GM18519 (cell line): ENCODE measurements around the gene KHDC3L.
"Not testable (repeated sequence)": the region's sequence is repeated elsewhere in the genome, so short reads cannot be mapped to it uniquely, and the experiment has no call there.

Experiments used
- ATAC-seq: cut with Tn5 transposase; IDR thresholded peaks from one replicate; pipeline ENCODE4 v1.9.1; 2021; ENCODE audit warnings: mild to moderate bottlenecking, moderate library complexity; ENCODE audit not compliant: unreplicated experiment, low FRiP score

KHDC3L gene

GRCh38 chr6:73369157-73369556 is 6.7 kb downstream of the KHDC3L start:
- no peak for ATAC-seq

- no peak for ATAC-seq
Measured at GRCh38 chr6:73369563-73369962, 7.1 kb downstream of the KHDC3L start, which contains the start of gene OOEP. Gene OOEP, minus strand, starts transcription at chr6:73369897. Its CDS starts 105 bp downstream, at chr6:73369792.

- ATAC-seq: no peak
Measured at GRCh38 chr6:73371984-73372383, 9.5 kb downstream of the KHDC3L start.

GRCh38 chr6:73372516-73372915 is 10.1 kb downstream of the KHDC3L start:
- no peak for ATAC-seq

- ATAC-seq: no peak
Measured at GRCh38 chr6:73375216-73375615, 12.8 kb downstream of the KHDC3L start.

GRCh38 chr6:73377225-73377624 is 14.8 kb downstream of the KHDC3L start:
- ATAC-seq: no peak

GRCh38 chr6:73381531-73381930 is 19.1 kb downstream of the KHDC3L start:
- not testable (repeated sequence) for ATAC-seq

GRCh38 chr6:73382462-73383113 is 20.1 kb downstream of the KHDC3L start:
- no peak for ATAC-seq

- ATAC-seq: peak; percentile 15
Measured at GRCh38 chr6:73388433-73388799, 26.0 kb downstream of the KHDC3L start.

- ATAC-seq: peak; percentile 61
Measured at GRCh38 chr6:73388800-73389512, 26.5 kb downstream of the KHDC3L start.

GRCh38 chr6:73389854-73390253 is 27.4 kb downstream of the KHDC3L start:
- no peak for ATAC-seq

GRCh38 chr6:73391675-73392074 is 29.2 kb downstream of the KHDC3L start:
- no peak for ATAC-seq

- not testable (repeated sequence) for ATAC-seq
Measured at GRCh38 chr6:73392188-73392587, 29.7 kb downstream of the KHDC3L start.

GRCh38 chr6:73393278-73393677 is 30.8 kb downstream of the KHDC3L start:
- no peak for ATAC-seq

GRCh38 chr6:73394577-73395354 is 32.3 kb downstream of the KHDC3L start, which contains the start of gene DDX43:
Gene DDX43, plus strand, starts transcription at chr6:73394828. Its CDS starts 78 bp downstream, at chr6:73394906.
- ATAC-seq: no peak

- ATAC-seq: no peak
Measured at GRCh38 chr6:73395875-73396274, 33.4 kb downstream of the KHDC3L start.

GRCh38 chr6:73400656-73401055 is 38.2 kb downstream of the KHDC3L start:
- no peak for ATAC-seq

- no peak for ATAC-seq
Measured at GRCh38 chr6:73409395-73409794, 46.9 kb downstream of the KHDC3L start.

- no peak for ATAC-seq
Measured at GRCh38 chr6:73413102-73413501, 50.6 kb downstream of the KHDC3L start.
